Activated naive CD4-positive, alpha-beta T cell treated with anti-CD3 and anti-CD28 coated beads, Interleukin-2, amount 50 U/mL, for 72 hours (primary cell): ENCODE results near the gene STMN3. TPM values are rescaled to one million over a fixed set of nuclear protein-coding genes. Genes with fewer than 3 reads are reported as not detected.
"Not testable (repeated sequence)": the region's sequence is repeated elsewhere in the genome, so short reads cannot be mapped to it uniquely, and the experiment has no call there.

Source experiments
- ATAC-seq, 2 donors: fragments of 150-1000 bp; cut with Tn5 transposase; 2 replicates each; pipeline ENCODE4 v1.10.0; 2021; ENCODE audit warnings: mild to moderate bottlenecking in 2 of 2, moderate library complexity in 2 of 2
- DNase-seq, 2 donors: peaks; one replicate each; pipeline ENCODE4 v3.0.0; 2021 to 2022; ENCODE audit warnings: low spot score in 2 of 2
- H3K27ac Mint-ChIP-seq, 2 donors: one replicate each; pipeline ENCODE4 v1.8.0; 2022; ENCODE audit warnings: mild to moderate bottlenecking in 2 of 2, mixed read lengths in 2 of 2
- H3K36me3 Mint-ChIP-seq, 2 donors: one replicate each; pipeline ENCODE4 v1.8.0; 2022; ENCODE audit warnings: mixed read lengths in 2 of 2
- H3K9me3 Mint-ChIP-seq, 2 donors: one replicate each; pipeline ENCODE4 v1.8.0; 2022; ENCODE audit warnings: mixed read lengths in 2 of 2
- total RNA-seq, 2 donors: library from RNA; stranded (reverse); gene quantifications; one replicate each; pipeline ENCODE4 v1.2.3, GENCODE V29; 2022

STMN3 gene
- total RNA-seq, 2 donors from 2014 or later: 13.8 to 19.5 TPM

DNA sequence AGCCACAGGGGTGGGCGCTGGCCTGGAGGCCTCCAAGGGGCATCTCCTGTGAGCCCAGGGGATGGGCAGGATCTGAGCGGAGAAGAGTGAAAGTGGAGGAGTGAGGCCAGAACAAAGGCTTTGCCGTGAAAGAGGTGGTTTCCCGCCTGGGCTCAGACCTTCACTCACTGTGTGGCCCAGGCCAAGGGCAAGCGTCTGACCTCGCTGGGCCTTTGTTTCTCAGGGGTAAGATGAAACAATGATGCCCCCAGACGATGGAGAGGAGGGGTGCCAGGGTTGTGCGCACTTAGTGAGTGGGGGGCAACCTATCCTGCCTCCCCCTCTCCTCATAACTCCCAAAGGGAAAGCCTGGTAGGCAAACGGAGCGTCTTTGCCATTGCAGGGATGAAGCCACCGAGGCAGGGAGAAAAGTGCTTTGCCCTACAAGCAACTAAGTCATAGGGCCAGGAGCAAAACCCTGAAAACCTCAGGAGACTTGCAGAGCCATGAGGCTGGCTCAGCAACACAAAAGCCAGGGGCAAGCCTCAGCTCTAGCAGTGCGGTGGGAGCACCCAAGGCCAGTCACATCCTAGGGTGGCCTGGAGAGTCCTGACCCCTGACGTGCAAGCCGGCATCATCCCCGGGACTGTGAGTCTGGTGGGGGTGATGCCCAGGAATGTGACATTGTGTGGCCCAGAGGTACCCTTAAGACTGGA is 897 bp upstream of the STMN3 start:
- peak in 1 of 2 donors; percentile 48 for ATAC-seq
- H3K27ac Mint-ChIP-seq: peak overlapping the region in 1 of 2 donors; percentile 81
- DNase-seq: no peak
- H3K9me3 Mint-ChIP-seq: no peaks in the 10 kb centered on the region
- H3K36me3 Mint-ChIP-seq: peaks cover 7 to 18% of the 10 kb centered on the region in 2 donors

DNA sequence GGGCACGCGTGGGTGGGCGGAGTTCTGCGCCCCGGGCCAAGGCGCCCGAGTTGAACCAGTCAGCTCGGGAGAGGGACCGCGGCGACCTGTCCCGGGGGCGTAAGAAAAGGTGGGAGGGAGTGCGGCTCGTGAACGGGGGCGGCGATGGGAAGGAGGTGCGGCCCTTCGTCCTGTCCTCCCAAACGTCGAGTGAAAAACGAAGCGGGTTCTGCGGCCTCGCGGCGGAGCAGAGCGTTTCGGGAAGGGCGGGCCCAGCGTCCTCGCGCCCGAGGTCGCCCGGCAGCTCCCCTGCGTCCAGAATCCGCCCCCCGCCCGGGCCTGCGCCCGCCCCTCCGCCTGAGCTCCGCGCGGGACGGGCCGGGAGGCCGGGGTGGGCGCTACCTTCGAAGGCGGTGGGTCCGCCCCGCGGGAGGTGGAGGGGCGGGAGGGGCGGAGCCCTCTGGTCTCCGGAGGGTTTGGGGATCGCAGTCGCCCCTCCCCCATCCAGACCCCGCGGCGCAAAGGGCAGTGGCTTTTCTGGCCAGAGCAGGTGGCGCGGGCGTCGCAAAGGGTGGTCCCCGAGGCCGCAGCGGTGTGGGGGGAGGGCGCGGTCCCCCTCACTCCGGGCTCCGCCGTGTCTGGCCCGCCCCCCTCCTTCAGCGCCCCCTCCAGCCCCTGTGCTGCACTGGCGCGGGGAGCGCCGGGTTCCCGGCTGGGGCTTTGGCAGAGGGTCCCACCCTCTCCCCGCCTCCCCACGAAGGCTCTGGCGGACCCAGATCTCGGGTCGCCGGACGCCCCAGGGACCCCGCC is 838 bp downstream of the STMN3 start:
- Mint-ChIP-seq H3K27ac (no peak overlapping the region), H3K9me3 (no peaks in the 10 kb centered on the region), H3K36me3 (peaks cover 0 to under 1% of the 10 kb centered on the region in 2 donors)
- ATAC-seq: peak; percentile 3 to 54
- DNase-seq: no peak

DNA sequence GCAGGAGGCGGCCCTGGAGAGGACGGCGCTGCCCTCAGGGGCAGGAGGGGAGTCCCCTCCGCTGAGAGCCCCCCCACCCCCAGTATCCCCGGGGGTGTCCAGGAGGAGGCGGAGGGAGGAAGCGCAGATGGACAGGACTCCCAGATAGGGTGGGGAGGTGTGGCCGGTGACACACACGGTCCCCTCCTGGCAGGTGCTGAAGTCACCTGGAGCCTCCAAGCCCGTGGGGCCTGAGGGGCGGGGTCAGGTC is 1.4 kb downstream of the STMN3 start:
- DNase-seq: no peak
- Mint-ChIP-seq H3K27ac (no peak overlapping the region), H3K36me3 (no peaks in the 10 kb centered on the region), H3K9me3 (no peaks in the 10 kb centered on the region)
- ATAC-seq: no peak

DNA sequence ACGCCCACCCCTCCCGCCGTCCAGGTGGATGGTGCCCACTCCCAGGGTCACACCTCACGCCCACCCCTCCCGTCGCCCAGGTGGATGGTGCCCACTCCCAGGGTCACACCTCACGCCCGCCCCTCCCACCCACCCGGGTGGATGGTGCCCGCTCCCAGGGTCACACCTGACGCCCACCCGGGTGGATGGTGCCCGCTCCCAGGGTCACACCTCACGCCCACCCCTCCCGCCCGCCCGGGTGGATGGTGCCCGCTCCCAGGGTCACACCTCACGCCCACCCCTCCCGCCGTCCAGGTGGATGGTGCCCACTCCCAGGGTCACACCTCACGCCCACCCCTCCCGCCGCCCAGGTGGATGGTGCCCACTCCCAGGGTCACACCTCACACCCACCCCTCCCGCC is 2.7 kb downstream of the STMN3 start:
- H3K27ac Mint-ChIP-seq, DNase-seq, H3K36me3 Mint-ChIP-seq, ATAC-seq, H3K9me3 Mint-ChIP-seq: not testable (repeated sequence)

DNA sequence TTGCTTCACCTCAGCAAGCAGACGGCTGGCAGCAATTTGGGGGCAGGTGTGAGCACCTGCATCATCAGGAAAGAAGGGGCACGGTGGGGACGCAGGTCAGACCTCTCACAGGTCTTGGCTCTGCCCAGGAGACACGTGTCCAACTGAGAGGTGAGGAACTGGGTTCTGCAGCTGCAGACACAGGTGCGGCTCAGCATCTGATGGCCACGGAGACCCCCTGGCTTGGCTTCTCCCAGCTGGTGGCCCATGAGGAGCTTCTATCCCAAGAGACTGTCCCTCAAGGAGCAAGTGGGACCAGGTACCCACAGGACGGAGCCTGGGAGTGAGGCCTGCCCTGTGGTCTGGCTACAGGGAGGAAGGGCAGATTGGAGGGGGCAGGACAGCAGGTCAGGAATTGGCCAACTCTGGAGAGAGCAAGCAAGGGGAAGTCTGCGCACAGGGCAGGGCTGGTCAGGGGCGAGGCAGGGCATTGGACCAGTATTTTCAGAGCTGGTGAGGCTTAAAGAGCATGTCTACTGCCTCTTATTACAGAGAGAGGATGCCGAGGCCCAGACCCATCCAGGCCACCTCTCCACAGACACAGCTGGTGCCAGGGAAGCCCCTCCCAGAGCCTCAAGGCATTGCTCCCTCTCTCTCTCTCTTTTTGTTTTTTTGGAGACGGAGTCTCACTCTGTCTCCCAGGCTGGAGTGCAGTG is 4.2 kb downstream of the STMN3 start:
- no peak for ATAC-seq
- H3K36me3 Mint-ChIP-seq: no peaks in the 10 kb centered on the region

DNA sequence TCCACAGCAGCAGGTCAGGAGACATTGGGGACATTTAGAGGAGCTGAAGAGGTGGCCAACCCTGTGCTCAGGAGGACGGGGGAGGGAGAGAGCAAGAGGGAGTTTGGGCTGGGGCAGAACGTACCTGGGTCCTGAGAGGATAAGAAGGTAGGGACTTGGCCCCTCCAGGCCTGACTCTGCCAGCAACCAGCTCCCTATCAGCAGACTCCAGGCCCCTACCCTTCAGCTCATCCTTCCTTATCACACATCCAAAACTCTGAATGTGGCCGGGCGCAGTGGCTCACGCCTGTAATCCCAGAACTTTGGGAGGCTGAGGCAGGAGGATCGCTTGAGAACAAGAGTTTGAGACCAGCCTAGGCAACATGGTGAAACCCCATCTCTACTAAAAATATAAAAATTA is 5.0 kb downstream of the STMN3 start:
- H3K36me3 Mint-ChIP-seq: no peaks in the 10 kb centered on the region
- no peaks in the 10 kb centered on the region for H3K9me3 Mint-ChIP-seq
- ATAC-seq: no peak
- H3K27ac Mint-ChIP-seq: no peak overlapping the region
- no peak for DNase-seq

More for the DNA sequence above, 4.2 kb downstream of the STMN3 start:
- DNase-seq: no peak
- no peak overlapping the region for H3K27ac Mint-ChIP-seq
- H3K9me3 Mint-ChIP-seq: no peaks in the 10 kb centered on the region

DNA sequence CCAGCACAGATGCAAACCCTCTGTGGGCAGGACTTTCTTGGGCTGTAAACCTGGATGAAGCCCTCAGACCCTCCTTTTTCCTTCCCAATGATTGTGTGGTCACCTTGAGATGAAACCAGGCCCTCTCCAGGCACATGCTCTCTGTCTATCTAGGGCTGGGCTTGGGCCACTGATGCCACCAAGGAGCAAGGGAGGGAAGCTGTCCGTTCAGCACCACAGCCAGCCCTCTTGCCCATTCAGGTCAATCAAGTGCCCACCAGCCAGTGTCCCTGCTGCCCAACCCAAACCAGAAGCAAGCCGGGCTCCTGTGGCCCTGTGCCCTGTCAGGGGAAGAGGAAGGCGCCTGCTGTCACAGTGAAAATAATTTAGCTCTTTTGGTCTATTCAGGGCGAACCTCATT is 8.0 kb downstream of the STMN3 start:
- DNase-seq (no peak), ATAC-seq (no peak)
- Mint-ChIP-seq H3K27ac (no peak overlapping the region), H3K36me3 (no peaks in the 10 kb centered on the region), H3K9me3 (no peaks in the 10 kb centered on the region)

DNA sequence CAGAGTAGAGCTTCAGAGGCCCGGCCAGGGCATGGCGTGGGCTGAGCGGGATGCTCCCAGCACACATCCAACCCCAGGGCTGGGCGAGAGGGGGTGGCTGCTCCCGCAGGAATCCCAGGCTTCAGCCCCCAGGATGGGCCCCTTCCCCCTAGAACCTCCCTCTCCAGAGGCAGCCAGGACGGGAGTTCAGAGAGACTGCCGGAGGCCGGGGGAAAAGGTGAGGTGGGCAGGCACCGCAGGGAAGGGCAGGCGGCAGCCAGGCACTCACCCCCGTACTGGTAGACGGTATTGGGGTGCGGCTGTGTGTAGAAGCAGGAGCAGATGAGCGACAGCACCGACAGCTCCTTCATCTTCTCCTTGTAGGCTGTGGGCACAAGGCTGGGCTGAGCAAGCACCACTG is 9.3 kb downstream of the STMN3 start:
- DNase-seq: no peak
- ATAC-seq: no peak
- Mint-ChIP-seq H3K27ac (no peak overlapping the region), H3K36me3 (peaks cover 0 to 5% of the 10 kb centered on the region in 2 donors), H3K9me3 (no peaks in the 10 kb centered on the region)

DNA sequence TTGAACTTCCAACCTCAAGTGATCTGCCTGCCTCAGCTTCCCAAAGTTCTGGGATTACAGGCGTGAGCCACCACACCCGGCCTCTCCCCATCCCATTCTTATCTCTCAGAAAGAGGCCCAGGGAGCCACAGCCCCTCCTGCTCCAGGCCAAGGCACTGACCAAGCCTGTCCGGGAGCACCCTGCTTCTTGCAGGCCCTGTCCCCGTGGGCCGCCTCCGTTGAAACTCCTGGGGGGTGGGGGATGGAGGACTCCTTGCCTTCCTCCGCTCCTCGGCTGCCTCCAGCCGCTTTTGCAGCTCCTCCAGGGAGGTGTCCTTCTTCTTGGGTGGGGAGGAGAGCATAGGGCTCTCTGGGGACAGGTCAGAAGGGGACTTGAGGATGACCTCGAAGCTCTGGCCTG is 9.7 kb downstream of the STMN3 start:
- ATAC-seq (no peak), DNase-seq (no peak)
- H3K27ac Mint-ChIP-seq: peak overlapping the region in 1 of 2 donors; percentile 53
- no peaks in the 10 kb centered on the region for H3K9me3 Mint-ChIP-seq
- peaks cover 0 to 5% of the 10 kb centered on the region in 2 donors for H3K36me3 Mint-ChIP-seq

DNA sequence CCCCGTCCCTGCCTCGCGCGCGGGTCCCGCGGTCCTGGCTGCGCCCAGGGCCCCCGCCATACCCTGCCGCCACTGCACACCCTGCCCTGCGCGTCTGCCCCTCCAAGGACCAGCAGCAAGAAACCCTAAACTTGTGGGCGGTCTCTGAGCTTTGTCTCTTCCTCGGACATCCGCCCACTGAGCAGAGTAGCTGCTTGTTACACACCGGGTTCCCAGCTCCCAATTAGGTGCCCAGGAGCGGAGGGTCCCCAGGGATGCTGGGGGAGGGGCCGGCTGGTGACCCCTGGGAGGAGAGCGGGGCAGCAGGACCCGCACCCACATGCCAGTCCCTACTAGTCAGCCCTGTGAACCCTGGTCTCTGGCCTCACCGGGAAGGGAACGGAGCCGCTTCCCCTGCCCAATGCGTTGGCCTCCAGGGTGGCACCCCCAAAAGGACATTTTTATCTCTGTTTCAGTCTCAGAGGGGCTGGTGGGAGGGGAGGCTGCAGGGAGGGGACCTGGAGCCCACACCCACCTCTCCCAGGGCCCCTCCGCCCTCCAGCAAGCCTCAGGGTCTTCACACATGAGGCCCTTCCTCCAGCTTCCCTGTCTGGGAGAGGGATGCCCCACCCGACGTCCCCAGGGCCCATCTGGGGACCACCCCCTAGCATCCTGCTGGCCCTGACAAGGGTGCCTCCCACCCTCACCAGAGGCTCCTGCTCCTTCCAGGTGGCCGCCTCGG is 10.5 kb downstream of the STMN3 start:
- Mint-ChIP-seq H3K36me3 (peaks cover 5% of the 10 kb centered on the region in 2 donors), H3K9me3 (no peaks in the 10 kb centered on the region), H3K27ac (peak overlapping the region; percentile 44 to 53)
- ATAC-seq: no peak
- DNase-seq: no peak

DNA sequence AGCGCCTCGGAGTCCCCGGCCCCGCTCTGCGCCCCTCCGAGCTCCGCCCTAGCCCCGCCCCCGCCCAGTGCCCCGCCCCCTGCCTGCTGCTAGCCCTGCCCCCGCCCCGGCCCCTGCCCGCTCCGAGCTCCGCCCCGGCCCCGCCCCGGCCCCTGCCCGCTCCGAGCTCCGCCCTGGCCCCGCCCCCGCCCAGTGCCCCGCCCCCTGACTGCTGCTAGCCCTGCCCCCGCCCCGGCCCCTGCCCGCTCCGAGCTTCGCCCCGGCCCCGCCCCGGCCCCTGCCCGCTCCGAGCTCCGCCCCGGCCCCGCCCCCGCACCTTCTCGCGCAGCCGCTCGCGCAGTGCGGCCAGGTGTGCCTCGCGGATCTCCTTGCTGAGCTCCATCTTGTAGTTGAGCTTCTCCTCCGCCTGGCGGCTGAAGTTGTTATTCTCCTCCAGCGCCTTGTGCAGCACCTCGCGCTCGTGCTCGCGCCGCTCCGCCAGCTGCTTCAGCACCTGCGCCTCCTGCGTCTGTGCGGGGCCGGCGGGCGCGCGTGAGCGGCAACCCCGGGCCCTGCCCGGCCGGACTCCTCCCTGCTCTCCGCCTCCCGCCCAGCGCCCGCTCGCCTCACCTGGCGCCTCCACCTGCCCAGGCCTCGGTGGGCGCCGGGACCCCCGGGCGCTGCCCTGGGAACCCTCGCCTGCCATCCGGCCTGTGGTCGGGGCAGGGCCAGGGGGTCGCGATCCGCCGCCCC is 11.3 kb downstream of the STMN3 start:
- Mint-ChIP-seq H3K27ac (peak overlapping the region in 1 of 2 donors; percentile 92), H3K36me3 (peaks cover 5% of the 10 kb centered on the region in 2 donors), H3K9me3 (no peaks in the 10 kb centered on the region)
- peak; percentile 94 to 97 for DNase-seq
- peak; percentile 65 to 79 for ATAC-seq

DNA sequence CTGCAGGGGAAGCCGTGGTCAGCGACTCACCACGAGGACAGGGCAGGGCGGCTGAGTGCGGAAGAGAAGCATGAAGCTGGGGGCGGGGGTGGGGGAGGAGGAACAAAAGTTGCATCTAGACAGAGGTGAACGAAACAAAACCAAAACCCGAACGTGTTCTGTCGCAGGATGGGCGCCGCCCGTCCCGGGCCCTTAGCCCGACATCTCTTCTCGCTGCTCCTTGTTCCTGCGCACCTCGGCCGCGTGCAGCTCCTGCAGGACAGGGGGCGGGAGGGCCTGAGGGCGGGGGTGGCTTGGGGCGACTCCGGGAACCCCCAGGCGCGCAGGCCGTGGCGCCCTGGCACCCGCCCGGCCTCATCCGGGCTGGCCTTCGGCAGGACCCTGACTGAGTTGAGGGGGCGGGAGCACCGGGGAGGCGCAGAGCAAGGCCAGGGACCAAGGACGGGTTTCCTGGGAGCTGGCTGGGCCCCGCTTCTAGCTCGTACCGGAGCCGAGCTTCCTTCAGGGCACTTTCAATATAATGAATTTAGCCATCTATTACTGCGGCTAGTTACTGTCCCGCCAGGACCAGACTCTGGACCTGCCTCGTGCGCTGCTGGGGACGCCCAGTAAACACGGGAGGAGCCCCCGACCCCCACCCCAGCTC is 12.0 kb downstream of the STMN3 start:
- no peaks in the 10 kb centered on the region for H3K9me3 Mint-ChIP-seq
- H3K36me3 Mint-ChIP-seq: peaks cover 5% of the 10 kb centered on the region in 2 donors
- peak; percentile 39 to 42 for ATAC-seq
- peak in 1 of 2 donors; percentile 44 for DNase-seq
- H3K27ac Mint-ChIP-seq: no peak overlapping the region

DNA sequence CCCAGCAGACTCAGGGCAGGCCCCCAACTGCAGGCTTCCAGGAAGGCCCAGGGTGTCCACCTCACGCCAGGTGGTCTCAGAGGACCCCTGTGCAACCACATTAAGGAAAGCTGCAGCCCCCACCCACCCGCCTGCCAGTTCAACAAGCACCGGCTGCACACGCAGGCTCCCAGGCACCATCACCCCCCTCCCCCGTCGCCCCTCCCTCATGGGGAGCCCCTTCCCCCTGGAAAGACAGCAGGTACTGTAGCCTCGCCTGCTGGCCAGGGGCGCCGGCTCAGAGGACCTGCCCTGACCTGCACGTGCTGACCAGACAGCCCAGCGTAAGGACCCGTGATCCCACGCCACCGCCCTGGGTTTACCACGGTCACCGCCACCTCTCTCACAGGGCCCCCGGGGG is 12.5 kb downstream of the STMN3 start:
- H3K36me3 Mint-ChIP-seq, DNase-seq, H3K9me3 Mint-ChIP-seq, ATAC-seq: not testable (repeated sequence)
- peak overlapping the region in 1 of 2 donors; percentile 88 for H3K27ac Mint-ChIP-seq

DNA sequence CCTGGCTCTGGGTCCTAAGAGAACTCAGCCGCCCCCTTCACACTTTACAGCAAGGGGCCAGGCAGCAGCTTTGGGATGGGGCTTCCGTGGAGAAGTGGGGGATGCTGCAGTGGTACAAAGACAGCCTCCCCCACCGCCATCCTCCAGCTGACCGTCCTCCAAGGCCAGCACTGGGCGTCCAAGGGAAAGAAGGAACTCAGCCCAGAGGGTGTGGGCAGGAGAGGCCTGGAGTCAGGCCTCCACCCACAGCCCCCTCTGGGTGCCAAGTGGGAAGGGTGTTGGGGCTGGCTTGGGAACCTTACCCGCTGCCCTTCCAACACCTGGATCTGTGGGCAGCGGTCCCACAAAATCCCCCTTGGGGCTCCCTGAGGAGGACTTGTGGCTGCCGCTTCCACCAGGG is 13.1 kb downstream of the STMN3 start:
- peak overlapping the region in 1 of 2 donors; percentile 88 for H3K27ac Mint-ChIP-seq
- H3K9me3 Mint-ChIP-seq: no peaks in the 10 kb centered on the region
- peaks cover 5% of the 10 kb centered on the region in 2 donors for H3K36me3 Mint-ChIP-seq
- ATAC-seq (no peak), DNase-seq (no peak)

DNA sequence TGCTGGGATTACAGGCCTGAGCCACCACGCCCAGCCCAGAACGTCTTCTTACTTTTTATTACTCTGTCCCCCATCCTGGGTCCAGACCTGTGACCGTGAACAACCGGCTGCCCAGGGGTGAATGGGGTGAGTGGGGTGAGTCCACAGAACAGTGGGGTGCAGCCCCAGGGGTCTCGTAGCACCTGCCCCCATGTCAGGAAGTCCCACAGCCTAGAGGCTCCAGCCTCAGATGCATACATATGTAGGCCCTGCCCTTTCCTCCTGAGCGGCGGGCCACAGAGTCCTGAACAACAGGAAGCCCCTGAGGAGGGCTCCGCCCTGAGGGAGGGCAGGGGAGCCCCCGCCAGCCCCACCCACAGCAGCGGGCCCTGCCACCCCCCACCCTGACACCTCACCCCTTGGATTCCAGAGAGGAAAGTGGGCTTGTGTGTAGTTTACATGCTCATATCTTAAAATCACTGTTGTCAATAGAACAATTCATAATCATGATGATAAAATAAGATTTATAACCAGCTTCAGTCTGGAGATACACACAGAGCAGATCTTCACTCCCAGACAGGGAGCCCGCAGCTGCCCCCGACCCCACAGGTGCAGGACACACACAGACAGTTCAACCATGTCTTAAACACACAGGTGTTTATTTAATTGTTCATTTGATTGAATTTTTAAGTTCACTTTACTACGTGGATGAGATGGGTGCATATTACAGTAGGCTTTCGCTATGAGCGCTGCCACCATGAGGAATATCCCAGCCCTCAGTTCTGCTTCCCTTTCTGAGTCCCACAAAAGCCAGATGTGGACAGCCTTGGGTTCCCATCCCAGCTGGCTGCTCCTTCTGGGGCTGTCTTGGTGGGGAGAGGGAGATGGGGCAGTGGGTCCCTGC is 13.9 kb downstream of the STMN3 start:
- peak; percentile 43 to 65 for ATAC-seq

More for the DNA sequence above, 13.9 kb downstream of the STMN3 start:
- H3K9me3 Mint-ChIP-seq: no peaks in the 10 kb centered on the region
- peak in 1 of 2 donors; percentile 66 for DNase-seq
- peaks cover 5% of the 10 kb centered on the region in 2 donors for H3K36me3 Mint-ChIP-seq
- H3K27ac Mint-ChIP-seq: peak overlapping the region; percentile 88 to 95
